OCI-LY3 (cell line): ENCODE data around the gene ENC1.

Experiments used
- H2AFZ ChIP-seq: fragments of 200-600, 300-600 bp; shearing (Covaris generic); 2 replicates; pipeline ENCODE4 v1.6.0; 2014; ENCODE audit warnings: antibody characterized with exemption, low read depth, low read length
- H3K27ac ChIP-seq: fragments of 200-600, 300-600 bp; sonication (generic); 2 replicates; pipeline ENCODE4 v1.5.1; 2014; ENCODE audit warnings: mild to moderate bottlenecking, low read length, moderate library complexity, mixed read lengths
- H3K27me3 ChIP-seq: fragments of 200-600, 300-600 bp; sonication (generic); 2 replicates; pipeline ENCODE4 v1.6.1; 2014; ENCODE audit warnings: low read depth, low read length, mixed read lengths
- H3K36me3 ChIP-seq: fragments of 200-600, 300-600 bp; sonication (generic); replicated peaks from 2 replicates; pipeline ENCODE3; 2014; ENCODE audit warnings: low read depth, low read length, mixed read lengths
- H3K4me1 ChIP-seq: fragments of 300-600, 200-600 bp; sonication (generic); 2 replicates; pipeline ENCODE4 v1.6.1; 2014; ENCODE audit warnings: low read length, mixed read lengths
- H3K4me2 ChIP-seq: fragments of 200-600, 300-600 bp; sonication (generic); 2 replicates; pipeline ENCODE4 v1.6.1; 2014; ENCODE audit warnings: low read length, mixed read lengths
- H3K4me3 ChIP-seq: fragments of 300-600, 200-600 bp; sonication (generic); 2 replicates; pipeline ENCODE4 v1.5.1; 2014; ENCODE audit warnings: antibody characterized with exemption, mild to moderate bottlenecking, low read length, moderate library complexity
- H3K79me2 ChIP-seq: fragments of 300-600, 200-600 bp; shearing (Covaris generic); 2 replicates; pipeline ENCODE4 v1.6.1; 2014; ENCODE audit warnings: mild to moderate bottlenecking, low read length, mixed read lengths
- H3K9ac ChIP-seq: fragments of 300-600, 200-600 bp; shearing (Covaris generic); 2 replicates; pipeline ENCODE4 v1.6.0; 2014; ENCODE audit warnings: mild to moderate bottlenecking, low read length, moderate library complexity
- H3K9me3 ChIP-seq: fragments of 200-600, 300-600 bp; shearing (Covaris generic); 2 replicates; pipeline ENCODE4 v1.6.1; 2014; ENCODE audit warnings: low read length, mixed read lengths; ENCODE audit not compliant: insufficient read depth
- H4K20me1 ChIP-seq: fragments of 200-600, 300-600 bp; sonication (generic); 2 replicates; pipeline ENCODE4 v1.6.1; 2016; ENCODE audit warnings: low read length, mixed read lengths; ENCODE audit not compliant: insufficient read depth
- EZH2phosphoT487 ChIP-seq: fragments of 200-600 bp; shearing (Covaris generic); IDR thresholded peaks from 2 replicates; pipeline ENCODE4 v1.6.1; 2018; ENCODE audit warnings: antibody characterized with exemption, mixed run types, low read depth
- TF ChIP-seq, protein P1 (sequence below): fragments of 200-600, 300-600 bp; sonication (generic); IDR thresholded peaks from 2 replicates; pipeline ENCODE4 v1.5.1; 2014; ENCODE audit warnings: antibody characterized with exemption, low read length, low read depth

Gene ENC1

DNA sequence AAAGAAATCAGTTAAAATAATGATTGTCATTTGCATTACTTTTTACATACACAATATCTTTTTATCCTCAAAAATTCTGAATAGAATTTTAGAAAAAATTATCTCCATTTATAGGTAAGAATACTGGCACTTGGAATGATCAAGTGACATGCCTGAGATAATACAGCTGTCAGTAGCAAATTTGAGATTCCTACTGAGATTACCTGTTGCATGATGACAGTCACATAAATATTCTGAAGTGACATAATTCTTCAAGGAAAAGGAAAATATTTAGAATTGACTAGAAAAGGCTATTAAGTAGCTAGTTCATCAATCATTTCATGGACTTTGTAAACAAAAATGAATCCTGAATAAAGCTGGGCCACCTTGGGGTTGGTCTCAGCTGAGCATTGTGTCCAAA, 15.2 kb upstream of the ENC1 start:
- Histone ChIP-seq H4K20me1 (no peaks in the 10 kb centered on the region), H3K36me3 (no peaks in the 10 kb centered on the region), H3K4me1 (no peaks in the 10 kb centered on the region), H3K4me3 (no peak overlapping the region), H3K27ac (no peak overlapping the region), H3K27me3 (no peaks in the 10 kb centered on the region), H3K79me2 (no peaks in the 10 kb centered on the region), H3K4me2 (no peak overlapping the region), H2AFZ (no peak overlapping the region), H3K9me3 (no peaks in the 10 kb centered on the region), H3K9ac (no peak overlapping the region)
- TF ChIP-seq, protein P1, sequence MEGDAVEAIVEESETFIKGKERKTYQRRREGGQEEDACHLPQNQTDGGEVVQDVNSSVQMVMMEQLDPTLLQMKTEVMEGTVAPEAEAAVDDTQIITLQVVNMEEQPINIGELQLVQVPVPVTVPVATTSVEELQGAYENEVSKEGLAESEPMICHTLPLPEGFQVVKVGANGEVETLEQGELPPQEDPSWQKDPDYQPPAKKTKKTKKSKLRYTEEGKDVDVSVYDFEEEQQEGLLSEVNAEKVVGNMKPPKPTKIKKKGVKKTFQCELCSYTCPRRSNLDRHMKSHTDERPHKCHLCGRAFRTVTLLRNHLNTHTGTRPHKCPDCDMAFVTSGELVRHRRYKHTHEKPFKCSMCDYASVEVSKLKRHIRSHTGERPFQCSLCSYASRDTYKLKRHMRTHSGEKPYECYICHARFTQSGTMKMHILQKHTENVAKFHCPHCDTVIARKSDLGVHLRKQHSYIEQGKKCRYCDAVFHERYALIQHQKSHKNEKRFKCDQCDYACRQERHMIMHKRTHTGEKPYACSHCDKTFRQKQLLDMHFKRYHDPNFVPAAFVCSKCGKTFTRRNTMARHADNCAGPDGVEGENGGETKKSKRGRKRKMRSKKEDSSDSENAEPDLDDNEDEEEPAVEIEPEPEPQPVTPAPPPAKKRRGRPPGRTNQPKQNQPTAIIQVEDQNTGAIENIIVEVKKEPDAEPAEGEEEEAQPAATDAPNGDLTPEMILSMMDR, result no peak

DNA sequence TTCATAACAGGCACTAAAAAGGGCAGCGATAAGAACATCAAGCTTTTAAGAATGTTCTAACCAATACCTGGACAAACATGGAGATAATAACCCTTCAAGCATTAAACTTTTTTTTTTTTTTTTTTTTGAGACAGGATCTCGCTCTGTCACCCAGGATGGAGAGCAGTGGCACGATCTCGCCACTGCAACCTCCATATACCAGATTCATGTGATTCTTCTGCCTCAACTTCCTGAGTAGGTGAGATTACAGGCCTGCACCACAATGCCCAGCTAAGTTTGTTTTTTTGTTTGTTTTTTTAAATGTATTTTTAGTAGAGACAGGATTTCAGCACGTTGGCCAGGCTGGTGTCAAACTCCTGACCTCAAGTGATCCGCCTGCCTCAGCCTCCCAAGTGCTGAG, 14.7 kb upstream of the ENC1 start:
- Histone ChIP-seq H4K20me1 (no peaks in the 10 kb centered on the region), H3K27me3 (no peaks in the 10 kb centered on the region), H3K9ac (no peak overlapping the region), H2AFZ (no peak overlapping the region), H3K79me2 (no peaks in the 10 kb centered on the region), H3K4me3 (no peak overlapping the region), H3K4me2 (no peak overlapping the region), H3K27ac (no peak overlapping the region), H3K9me3 (no peaks in the 10 kb centered on the region), H3K4me1 (no peaks in the 10 kb centered on the region), H3K36me3 (no peaks in the 10 kb centered on the region)
- TF ChIP-seq, protein P1, result no peak
- TF ChIP-seq EZH2phosphoT487, result no peak

DNA sequence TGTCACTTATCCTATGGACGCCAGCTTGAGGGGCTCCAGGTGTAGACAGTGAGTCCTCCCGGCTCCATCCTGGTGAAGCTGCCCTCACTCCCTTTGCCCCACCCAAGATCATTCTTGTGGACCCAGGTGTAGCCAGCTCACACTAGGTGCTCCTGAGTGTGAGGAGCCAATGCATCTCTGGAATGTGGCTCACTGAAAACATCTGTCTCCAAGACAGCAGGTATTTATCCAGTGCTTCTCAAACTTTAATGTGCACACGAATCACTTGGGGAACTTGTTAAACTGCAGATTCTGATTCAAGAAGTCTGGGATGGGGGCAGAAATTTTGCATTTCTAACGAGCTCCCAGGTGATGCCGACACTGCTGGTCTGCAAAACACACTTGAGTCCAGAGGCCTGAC, 13.5 kb upstream of the ENC1 start:
- no peaks in the 10 kb centered on the region for H4K20me1 ChIP-seq
- no peak overlapping the region for H3K9ac ChIP-seq
- H3K4me3 ChIP-seq, result no peak overlapping the region
- H3K4me1 ChIP-seq, result no peaks in the 10 kb centered on the region
- no peaks in the 10 kb centered on the region for H3K36me3 ChIP-seq
- H3K4me2 ChIP-seq, result no peak overlapping the region
- no peak overlapping the region for H2AFZ ChIP-seq
- no peaks in the 10 kb centered on the region for H3K79me2 ChIP-seq
- TF ChIP-seq, protein P1, result no peak
- no peak for TF ChIP-seq EZH2phosphoT487
- H3K27ac ChIP-seq, result no peak overlapping the region
- H3K27me3 ChIP-seq, result peaks cover 7% of the 10 kb centered on the region; the same call in 1 of the 2 replicates
- H3K9me3 ChIP-seq, result no peaks in the 10 kb centered on the region

DNA sequence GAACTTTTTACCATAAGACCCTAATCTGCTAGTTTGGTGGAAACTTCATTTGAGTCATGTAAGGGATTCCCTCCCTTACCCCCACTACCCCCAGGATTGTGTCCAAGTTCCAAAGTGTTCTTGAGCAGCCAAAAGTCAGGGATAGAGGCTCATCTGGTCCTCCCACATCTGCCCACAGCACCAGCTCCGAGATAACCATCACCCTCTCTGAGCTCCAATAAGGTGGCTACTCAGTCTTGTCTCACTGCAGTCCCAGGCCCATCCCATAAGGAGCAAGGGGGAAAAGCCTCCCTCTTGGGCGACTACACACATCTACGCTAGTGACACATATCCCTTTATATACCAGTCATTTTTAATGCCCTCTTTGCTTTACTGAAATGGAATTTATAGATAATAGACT, 12.0 kb upstream of the ENC1 start:
- no peak overlapping the region for H3K4me2 ChIP-seq
- H3K9ac ChIP-seq, result no peak overlapping the region
- no peaks in the 10 kb centered on the region for H4K20me1 ChIP-seq
- no peaks in the 10 kb centered on the region for H3K36me3 ChIP-seq
- no peak for TF ChIP-seq EZH2phosphoT487
- TF ChIP-seq, protein P1, result no peak
- H3K9me3 ChIP-seq, result no peaks in the 10 kb centered on the region
- H2AFZ ChIP-seq, result no peak overlapping the region
- H3K4me1 ChIP-seq, result no peaks in the 10 kb centered on the region
- H3K27me3 ChIP-seq, result peaks cover 7% of the 10 kb centered on the region; the same call in 1 of the 2 replicates
- no peak overlapping the region for H3K27ac ChIP-seq
- no peaks in the 10 kb centered on the region for H3K79me2 ChIP-seq
- no peak overlapping the region for H3K4me3 ChIP-seq
